OCI-LY7 (cell line): ENCODE results near the gene ACSL6. TPM values are rescaled to one million over a fixed set of nuclear protein-coding genes. Genes with fewer than 3 reads are reported as not detected.

Source experiments
- BruUV-seq: library from RNA; stranded (reverse); fragments of 400-500 nt; replicated peaks from 2 replicates; lab custom pipeline; 2021; lab: Mats Ljungman, UMichigan
- CTCF ChIA-PET: fragments of 300-600 bp; sonication (Branson Sonifier 250); formaldehyde crosslinking; loops from one replicate; lab custom pipeline; 2022; ENCODE audit warnings: antibody characterized with exemption; ENCODE audit not compliant: unreplicated experiment; lab: Charles Lee
- POLR2A ChIA-PET: fragments of 300-600 bp; sonication (Branson Sonifier 250); formaldehyde crosslinking; loops from one replicate; lab custom pipeline; 2022; ENCODE audit warnings: antibody characterized with exemption; lab: Charles Lee
- DNase-seq: peaks from one replicate; pipeline ENCODE4 v3.0.0-alpha.2; 2015; ENCODE audit warnings: low spot score
- H2AFZ ChIP-seq: fragments of 200-600 bp; sonication (generic), shearing (Covaris generic); 2 replicates; pipeline ENCODE4 v1.6.1; 2014; ENCODE audit warnings: mild to moderate bottlenecking, antibody characterized with exemption, low read length, moderate library complexity
- H3K27ac ChIP-seq: fragments of 200-600 bp; sonication (generic); 2 replicates; pipeline ENCODE4 v1.5.1; 2014; ENCODE audit warnings: mixed run types, low read depth, mild to moderate bottlenecking, moderate library complexity, low read length, inconsistent platforms; ENCODE audit not compliant: poor library complexity, severe bottlenecking
- H3K36me3 ChIP-seq: fragments of 200-600 bp; sonication (generic); 2 replicates; pipeline ENCODE4 v1.6.1; 2014; ENCODE audit warnings: mild to moderate bottlenecking, antibody characterized with exemption, low read length, moderate library complexity, mixed read lengths; ENCODE audit not compliant: insufficient read depth
- H3K4me1 ChIP-seq: fragments of 200-600 bp; sonication (generic); 2 replicates; pipeline ENCODE4 v1.5.1; 2014; ENCODE audit warnings: mild to moderate bottlenecking, low read length; ENCODE audit not compliant: insufficient read depth, poor library complexity, severe bottlenecking
- H3K4me2 ChIP-seq: fragments of 200-600 bp; sonication (generic); 2 replicates; pipeline ENCODE4 v1.6.1; 2014; ENCODE audit warnings: mild to moderate bottlenecking, low read length
- H3K4me3 ChIP-seq: fragments of 200-600 bp; sonication (generic); 2 replicates; pipeline ENCODE4 v1.5.1; 2014; ENCODE audit warnings: mild to moderate bottlenecking, low read depth, low read length; ENCODE audit not compliant: poor library complexity, severe bottlenecking
- H3K79me2 ChIP-seq: fragments of 200-600 bp; sonication (generic); 2 replicates; pipeline ENCODE4 v1.6.1; 2016; ENCODE audit warnings: low read depth, mild to moderate bottlenecking, low read length, moderate library complexity, mixed read lengths; ENCODE audit not compliant: insufficient read depth
- H3K9me2 ChIP-seq: fragments of 200-600 bp; sonication (generic); 2 replicates; pipeline ENCODE4 v1.6.1; 2016; ENCODE audit warnings: mild to moderate bottlenecking, low read length, mixed read lengths; ENCODE audit not compliant: insufficient read depth
- H3K9me3 ChIP-seq: fragments of 200-600 bp; sonication (generic); 2 replicates; pipeline ENCODE4 v1.6.1; 2014; ENCODE audit warnings: mild to moderate bottlenecking, mixed run types, low read length, mixed read lengths
- H4K20me1 ChIP-seq: fragments of 200-600 bp; sonication (generic); 2 replicates; pipeline ENCODE4 v1.6.1; 2014; ENCODE audit warnings: mild to moderate bottlenecking, antibody characterized with exemption, low read length, moderate library complexity, mixed read lengths; ENCODE audit not compliant: insufficient read depth
- EZH2phosphoT487 ChIP-seq: fragments of 200-600 bp; sonication (generic); IDR thresholded peaks from 2 replicates; pipeline ENCODE4 v1.6.1; 2018; ENCODE audit warnings: low read depth, borderline replicate concordance, mild to moderate bottlenecking, mixed run types, antibody characterized with exemption, low read length, moderate library complexity, mixed read lengths
- intact Hi-C: fragments of 100-400 bp; cut with micrococcal nuclease; formaldehyde crosslinking; loops from one replicate; pipeline ENCODE4 v1.10.0; 2022; ENCODE audit not compliant: unreplicated experiment
- total RNA-seq, 2 experiments: library from RNA; depleted of rRNA in 1 of 2; stranded (reverse); fragments of >200 nt in 1 of 2; shearing (Covaris generic) in 1 of 2; gene quantifications; 2 replicates each; pipeline ENCODE4 v1.2.3, GENCODE V29; 2014 to 2022
- TF ChIP-seq, protein P1 (sequence below): fragments of 200-600 bp; sonication (generic); conservative IDR thresholded peaks from 2 replicates; pipeline ENCODE4 v1.5.1; 2014; ENCODE audit warnings: mild to moderate bottlenecking, antibody characterized with exemption, low read length, moderate library complexity, mixed read lengths

ACSL6 gene
- total RNA-seq, 2 experiments from 2014 or later, result not detected

DNA sequence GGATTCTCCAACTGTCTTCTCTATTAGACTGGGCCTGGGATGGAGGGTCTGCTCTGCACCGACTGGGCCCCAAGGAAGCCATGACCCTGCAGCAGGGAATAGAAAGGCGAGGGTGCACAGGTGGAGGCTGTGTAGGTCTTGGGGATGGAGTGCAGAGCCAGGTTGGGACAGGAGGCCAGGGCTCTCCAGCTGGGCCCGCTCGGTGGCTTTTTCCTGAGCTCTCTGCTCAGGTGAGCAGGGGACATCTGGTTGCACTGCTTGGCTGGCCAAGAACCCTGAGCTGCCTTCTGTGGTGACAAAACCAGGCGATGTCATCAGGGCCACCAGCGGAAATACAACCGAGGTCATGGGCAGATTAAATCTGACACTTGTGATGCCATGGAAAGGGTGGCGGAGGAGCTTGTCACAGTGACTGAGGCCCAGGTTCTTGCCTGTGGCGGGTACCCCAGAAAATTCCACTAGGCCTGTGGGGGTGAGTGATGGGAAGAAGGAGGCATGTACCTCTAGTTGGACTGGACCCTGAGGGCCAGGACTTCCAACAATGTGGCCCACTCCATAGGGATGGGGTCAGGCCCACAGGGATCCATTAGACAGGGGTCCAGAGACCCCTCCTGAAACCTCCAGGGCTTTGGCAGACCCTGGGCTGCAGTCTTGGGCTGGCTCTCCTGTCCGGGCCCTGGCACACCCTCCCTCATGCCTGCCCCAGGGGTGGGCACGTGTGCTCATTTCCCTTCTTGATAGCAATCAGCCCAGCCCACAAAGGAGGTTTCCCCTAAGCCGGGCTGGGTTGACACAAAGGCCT, 44.6 kb upstream of the ACSL6 start:
- no peak for DNase-seq
- no peak for TF ChIP-seq EZH2phosphoT487
- TF ChIP-seq, protein P1, sequence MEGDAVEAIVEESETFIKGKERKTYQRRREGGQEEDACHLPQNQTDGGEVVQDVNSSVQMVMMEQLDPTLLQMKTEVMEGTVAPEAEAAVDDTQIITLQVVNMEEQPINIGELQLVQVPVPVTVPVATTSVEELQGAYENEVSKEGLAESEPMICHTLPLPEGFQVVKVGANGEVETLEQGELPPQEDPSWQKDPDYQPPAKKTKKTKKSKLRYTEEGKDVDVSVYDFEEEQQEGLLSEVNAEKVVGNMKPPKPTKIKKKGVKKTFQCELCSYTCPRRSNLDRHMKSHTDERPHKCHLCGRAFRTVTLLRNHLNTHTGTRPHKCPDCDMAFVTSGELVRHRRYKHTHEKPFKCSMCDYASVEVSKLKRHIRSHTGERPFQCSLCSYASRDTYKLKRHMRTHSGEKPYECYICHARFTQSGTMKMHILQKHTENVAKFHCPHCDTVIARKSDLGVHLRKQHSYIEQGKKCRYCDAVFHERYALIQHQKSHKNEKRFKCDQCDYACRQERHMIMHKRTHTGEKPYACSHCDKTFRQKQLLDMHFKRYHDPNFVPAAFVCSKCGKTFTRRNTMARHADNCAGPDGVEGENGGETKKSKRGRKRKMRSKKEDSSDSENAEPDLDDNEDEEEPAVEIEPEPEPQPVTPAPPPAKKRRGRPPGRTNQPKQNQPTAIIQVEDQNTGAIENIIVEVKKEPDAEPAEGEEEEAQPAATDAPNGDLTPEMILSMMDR, result no peak
- no peaks in the 10 kb centered on the region for H3K9me2 ChIP-seq
- intact Hi-C loops, result no loop called here
- POLR2A ChIA-PET, result interaction anchor here (1.0 kb wide), 1 partner anchor 10 kb away, joined by 3 read pairs; no protein-coding TSS in a partner anchor
- no peak overlapping the region for H3K4me2 ChIP-seq
- no peaks in the 10 kb centered on the region for H3K79me2 ChIP-seq
- no peaks in the 10 kb centered on the region for H3K4me1 ChIP-seq
- H3K4me3 ChIP-seq, result no peak overlapping the region
- H4K20me1 ChIP-seq, result no peaks in the 10 kb centered on the region
- H2AFZ ChIP-seq, result no peak overlapping the region
- no peaks in the 10 kb centered on the region for H3K36me3 ChIP-seq
- H3K9me3 ChIP-seq, result no peaks in the 10 kb centered on the region
- no peak overlapping the region for H3K27ac ChIP-seq
- CTCF ChIA-PET, result no interaction called here
- no TSS peak for BruUV-seq

DNA sequence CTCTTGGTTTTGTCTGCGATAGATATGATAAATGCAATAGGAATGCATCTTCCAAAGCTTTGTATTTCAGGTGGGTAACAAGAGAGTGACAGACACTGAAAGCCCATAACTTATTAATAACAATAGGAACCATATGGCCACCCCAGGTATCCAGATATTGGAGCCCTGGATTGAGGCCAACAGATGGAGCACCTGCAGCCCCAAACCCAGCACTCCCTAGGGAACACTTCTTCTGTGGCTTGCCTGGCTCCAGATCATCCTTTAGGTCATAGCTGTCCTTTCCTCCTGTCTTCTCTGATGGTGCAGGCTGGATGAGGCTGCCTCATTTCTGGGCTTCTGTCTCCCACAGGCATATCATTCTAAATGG, 44.0 kb upstream of the ACSL6 start:
- ChIA-PET POLR2A (interaction anchor here (1.0 kb wide), 1 partner anchor 9 kb away, joined by 3 read pairs; no protein-coding TSS in a partner anchor), CTCF (no interaction called here)
- no peaks in the 10 kb centered on the region for H3K9me2 ChIP-seq
- intact Hi-C loops, result no loop called here
- TF ChIP-seq, protein P1, result no peak
- no peak for TF ChIP-seq EZH2phosphoT487
- H3K9me3 ChIP-seq, result no peaks in the 10 kb centered on the region
- no peak overlapping the region for H3K27ac ChIP-seq
- H4K20me1 ChIP-seq, result no peaks in the 10 kb centered on the region
- no peak overlapping the region for H3K4me3 ChIP-seq
- no TSS peak for BruUV-seq
- no peak overlapping the region for H3K4me2 ChIP-seq
- no peaks in the 10 kb centered on the region for H3K4me1 ChIP-seq
- H3K79me2 ChIP-seq, result no peaks in the 10 kb centered on the region
- DNase-seq, result no peak
- no peak overlapping the region for H2AFZ ChIP-seq
- no peaks in the 10 kb centered on the region for H3K36me3 ChIP-seq
